Dedifferentiated amniotic fluid mesenchymal stem cell (primary cell): ENCODE measurements around the gene GNAT2.

Experiments
- DNase-seq: peaks from one replicate; pipeline ENCODE4 v3.0.0-alpha.2; 2016; ENCODE audit errors: extremely low spot score

The GNAT2 gene

DNA sequence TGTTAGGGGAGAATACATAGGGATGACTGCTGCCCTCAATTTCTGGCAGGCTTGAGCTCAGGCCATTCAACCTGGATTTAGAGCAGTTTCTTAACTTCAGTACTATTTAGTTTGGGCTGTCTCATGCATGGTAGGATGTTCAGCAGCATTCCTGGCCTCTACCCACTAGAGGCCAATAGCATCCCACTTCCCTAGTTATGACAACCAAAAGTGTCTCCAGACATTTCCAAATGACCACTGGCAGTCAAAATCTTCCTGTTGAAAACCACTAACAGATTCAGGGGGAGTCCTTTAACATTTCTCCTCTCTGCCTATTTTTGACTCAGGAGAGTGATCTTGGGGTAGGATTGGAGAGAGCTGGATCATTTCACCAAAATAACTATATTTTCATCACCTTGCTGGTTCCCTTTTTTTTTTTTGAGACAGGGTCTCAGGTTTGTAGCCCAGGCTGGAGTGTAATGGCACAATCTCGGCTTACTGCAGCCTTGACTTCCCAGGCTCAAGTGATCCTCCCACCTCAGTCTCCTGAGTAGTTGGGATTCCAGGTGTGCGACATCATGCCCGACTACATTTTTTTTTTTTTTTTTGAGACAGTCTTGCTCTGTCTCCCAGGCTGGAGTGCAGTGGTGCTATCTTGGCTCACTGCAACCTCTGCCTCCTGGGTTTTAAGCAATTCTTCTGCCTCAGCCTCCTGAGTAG lies 8.7 kb downstream of the GNAT2 start:
- no peak for DNase-seq

DNA sequence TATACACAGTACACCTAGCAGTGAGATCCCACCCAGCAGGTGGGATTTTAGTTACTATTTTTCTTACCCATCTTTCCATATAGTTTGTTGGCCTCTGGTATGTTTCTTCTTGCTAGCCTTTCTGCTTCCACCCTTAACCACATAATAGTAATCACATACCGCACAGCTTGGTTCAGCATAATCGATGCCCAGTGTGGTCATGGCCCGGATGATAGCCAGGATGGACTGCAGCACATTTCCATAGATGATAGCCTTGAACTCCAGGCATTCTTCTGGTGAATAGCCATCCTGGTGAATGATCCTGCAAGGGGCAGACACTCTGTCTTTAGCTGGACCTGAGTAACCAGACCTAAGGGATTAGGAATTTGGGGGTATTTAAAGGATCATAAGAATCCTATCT lies 9.5 kb downstream of the GNAT2 start:
- DNase-seq, result no peak

DNA sequence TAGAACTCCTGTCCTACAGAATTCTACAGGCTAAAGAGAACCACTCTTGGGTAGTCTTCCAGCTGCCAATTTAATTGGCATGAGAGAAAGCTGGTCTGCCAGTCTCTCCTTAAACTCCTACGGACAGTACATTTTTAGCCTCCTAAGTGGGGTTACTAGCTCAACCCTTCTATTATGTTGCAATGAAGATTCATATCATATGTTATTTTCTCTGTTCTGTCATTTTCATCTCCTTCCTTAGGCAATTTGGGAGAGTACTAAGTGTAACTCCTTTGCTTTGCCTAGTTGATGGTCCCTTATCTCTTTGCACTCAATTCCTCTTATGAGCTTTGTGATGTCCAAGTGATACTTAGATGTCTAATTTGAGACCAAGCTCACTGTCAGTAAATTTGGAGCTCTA lies 14.0 kb downstream of the GNAT2 start:
- no peak for DNase-seq

DNA sequence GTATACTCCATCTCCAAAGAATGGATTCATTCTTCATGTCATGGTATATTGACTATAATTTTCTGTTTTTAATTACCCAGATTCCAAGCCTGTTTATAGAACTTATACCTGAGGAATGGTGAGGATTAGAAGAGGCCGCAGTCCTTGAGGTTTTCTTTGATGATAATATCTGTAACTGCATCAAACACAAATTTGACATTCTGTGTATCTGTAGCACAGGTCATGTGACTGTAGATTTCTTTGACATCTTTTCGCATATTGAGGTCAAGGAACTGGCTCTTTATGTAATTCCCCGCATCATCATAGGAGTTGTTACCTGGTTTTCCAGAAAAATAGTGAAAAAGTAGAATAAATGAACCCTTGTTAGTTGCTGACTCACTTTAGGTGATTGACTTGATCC lies 16.2 kb downstream of the GNAT2 start:
- DNase-seq, result no peak

DNA sequence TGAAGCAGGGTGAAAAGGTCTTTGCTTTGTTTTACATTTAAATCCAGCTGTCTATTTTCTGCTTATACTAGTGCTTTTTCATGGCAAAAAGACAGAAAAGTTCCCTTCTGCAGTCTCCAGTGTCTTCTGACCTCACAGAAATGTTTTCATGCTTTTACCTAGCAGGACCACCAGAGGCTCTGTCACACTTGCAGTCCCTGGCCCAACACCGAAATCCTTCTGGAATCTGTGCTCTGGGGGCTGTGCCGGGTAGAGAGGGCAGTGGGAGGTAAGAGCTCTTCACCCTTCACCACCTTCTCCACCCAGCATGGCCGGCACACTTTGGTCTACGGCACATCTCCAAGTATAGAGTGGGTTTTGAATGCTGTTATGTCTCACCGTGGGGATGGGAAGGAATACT lies 20.8 kb downstream of the GNAT2 start:
- no peak for DNase-seq

DNA sequence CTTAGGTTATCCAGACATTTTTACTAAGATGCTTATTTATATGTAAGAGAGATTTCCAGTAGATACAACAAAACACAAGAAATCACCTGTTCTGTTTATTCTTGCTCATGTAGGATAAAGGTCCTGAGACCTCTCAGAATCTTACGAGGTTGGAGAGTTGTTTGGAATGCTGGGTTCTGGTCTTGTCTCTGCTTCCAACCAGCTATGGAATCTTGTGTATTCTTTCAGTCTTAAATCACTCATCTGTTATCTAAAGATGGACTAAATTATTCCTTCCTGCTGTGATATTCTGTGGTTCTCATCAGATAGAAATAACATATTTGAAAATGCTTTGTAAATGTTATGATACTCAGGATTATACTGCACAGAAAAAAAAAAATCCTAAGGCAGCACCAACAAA lies 21.3 kb downstream of the GNAT2 start:
- DNase-seq, result no peak

DNA sequence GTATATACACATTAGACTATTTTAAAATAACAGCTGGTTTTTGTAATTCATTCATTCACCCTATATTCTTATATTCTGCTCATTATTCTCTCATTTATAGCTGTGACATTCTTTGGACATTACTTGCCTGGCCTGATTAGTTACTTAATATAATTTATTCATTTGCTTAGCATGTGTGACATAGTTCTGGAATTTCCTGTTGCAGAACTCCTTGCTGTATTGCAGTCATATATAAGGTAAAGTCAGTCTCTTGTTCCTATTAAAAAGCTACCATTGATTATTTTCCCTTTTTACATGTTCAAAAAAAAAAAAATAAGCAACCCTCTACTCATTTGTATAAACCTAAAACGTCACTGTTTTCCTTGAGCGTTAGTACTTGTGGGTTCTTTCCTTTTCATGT lies 23.9 kb downstream of the GNAT2 start:
- no peak for DNase-seq

DNA sequence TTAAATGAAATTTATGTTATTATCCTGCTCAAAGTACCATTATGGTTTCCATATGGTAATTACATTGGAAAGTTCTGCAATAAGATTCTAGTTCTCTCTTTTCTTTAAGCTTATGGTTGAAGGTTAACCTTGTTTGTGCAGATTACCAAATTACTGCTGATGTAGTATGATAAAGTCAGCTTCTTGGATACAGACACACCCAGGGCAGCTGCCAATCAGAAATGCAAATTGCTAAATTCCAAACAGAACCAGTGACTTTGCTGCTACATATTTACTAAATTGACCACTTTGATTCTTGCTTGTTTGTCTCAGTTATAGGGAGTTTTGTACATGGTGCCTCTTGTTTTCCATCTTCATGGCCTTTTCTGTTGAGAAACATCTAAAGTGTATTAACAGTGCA lies 26.5 kb downstream of the GNAT2 start:
- DNase-seq, result no peak

DNA sequence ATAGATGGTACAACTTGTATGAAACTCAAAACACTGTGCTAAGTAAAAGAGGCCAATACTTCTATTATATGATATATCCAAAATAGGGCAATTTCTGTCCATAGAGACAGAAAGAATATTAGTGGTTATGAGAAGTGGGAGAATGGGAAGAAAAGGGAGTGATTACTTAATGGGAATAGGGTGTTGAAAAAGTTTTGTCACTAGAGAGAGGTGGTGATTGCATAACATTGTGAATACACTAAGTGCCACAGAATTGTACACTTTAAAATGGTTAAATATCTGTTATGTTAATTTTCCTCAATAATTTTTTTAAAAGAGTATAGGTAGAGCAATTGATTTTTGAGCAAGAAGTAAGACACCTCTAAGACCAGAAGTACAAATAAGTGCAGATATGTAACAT lies 29.7 kb downstream of the GNAT2 start:
- DNase-seq, result no peak

DNA sequence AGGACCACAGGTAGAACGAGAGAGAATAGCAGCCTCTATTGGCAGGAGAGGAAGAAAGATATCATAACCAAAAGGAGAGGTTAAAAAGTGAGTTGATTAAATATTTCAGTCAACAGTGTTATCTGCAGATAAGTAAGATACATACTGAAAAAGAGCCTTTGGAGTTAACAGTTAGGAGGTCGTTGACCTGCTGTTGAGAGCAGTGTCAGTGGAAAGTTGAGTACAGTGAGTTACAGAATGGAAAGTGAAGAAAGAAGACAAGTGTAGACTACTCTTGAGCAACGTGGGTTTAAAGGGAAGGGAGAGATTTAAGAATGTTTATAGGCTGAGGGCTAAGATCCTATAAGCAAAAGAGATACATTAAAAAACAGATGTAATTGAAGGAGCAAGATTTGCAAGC lies 30.2 kb downstream of the GNAT2 start:
- no peak for DNase-seq

DNA sequence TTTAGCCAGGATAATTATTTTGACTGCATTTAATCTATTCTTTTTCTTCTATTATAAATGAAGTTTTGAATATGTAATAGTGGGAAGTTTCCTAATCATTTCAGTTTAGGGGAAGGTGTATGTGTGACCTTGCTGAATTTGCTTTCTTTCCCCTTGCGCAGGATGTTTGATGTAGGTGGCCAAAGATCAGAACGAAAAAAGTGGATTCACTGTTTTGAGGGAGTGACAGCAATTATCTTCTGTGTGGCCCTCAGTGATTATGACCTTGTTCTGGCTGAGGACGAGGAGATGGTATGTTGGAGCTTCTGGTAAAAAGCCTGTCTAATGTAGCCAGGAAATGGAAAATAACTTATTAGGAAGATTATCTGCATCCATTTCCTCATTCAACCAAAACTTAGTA lies 33.4 kb downstream of the GNAT2 start:
- no peak for DNase-seq

DNA sequence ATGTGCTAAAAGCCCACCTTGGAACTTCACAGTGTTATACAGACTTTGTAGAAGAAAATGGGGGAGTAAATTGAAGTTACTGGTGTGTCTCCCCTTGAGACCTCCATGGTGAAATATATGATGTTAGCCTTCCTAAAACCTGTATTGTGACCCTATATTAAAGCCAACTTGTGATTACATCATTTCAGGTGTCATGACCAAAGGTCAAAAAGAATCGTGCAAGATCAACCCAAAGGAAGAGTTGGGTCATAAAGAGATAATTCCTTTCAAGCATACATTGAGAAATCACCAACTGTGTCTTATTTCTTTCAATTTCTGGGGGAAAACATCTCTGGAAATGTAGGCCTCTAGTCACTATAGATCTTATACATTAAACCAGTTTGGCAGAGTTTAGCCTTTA lies 34.6 kb downstream of the GNAT2 start:
- no peak for DNase-seq

DNA sequence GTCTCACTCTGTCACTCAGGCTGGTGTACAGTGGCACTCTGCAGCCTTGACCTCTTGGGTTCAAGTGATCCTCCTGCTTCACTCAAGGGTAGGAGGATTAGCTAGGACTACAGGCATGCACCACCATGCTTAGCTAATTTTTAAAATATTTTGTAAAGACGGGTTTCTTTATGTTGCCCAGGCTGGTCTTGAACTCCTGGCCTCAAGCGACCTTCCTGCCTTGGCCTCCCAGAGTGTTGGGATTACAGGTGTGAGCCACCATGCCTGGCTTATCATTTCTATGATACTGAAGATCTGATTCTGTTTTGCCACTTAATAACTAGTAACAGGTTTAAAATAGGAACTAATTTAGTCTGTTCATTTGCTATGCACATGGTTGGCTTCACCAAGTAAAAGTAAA lies 37.4 kb downstream of the GNAT2 start:
- DNase-seq, result no peak

DNA sequence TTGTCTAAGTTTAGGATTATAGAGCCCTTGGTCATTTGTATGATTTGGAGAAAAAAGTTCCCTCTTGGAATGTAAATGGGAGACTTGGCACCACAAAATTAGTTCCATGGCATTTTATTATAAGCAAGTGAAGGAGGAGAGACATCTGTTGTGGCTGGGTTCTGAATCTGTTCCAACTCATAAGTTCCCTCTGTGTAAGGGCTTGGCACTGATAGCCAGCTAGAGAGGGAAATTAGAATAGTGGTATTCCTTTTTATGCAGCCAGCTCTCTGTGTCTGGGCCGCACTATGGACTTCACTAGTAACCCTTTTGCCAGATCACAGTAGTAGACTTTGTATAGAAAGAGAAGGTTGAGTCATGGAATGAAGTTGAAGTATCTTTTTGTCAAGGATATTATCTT lies 39.9 kb downstream of the GNAT2 start:
- DNase-seq, result no peak

DNA sequence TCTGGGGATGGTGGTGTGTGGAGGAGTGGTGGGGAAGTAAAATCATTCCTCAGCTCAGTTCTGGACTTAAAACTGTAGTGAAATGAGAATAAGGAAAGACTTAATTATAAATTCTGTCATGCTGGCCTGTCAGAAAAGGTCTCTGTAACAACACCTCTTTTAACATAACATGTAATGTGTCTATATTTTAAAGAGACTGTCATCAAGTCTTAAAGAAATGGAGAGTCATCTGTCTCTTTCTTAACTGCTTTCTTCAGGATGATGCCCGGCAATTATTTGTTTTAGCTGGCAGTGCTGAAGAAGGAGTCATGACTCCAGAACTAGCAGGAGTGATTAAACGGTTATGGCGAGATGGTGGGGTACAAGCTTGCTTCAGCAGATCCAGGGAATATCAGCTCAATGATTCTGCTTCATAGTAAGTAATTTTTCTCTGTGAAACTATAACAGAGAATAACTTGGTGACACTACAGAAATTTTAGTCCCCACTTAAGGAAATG lies 40.4 kb downstream of the GNAT2 start:
- DNase-seq, result no peak

DNA sequence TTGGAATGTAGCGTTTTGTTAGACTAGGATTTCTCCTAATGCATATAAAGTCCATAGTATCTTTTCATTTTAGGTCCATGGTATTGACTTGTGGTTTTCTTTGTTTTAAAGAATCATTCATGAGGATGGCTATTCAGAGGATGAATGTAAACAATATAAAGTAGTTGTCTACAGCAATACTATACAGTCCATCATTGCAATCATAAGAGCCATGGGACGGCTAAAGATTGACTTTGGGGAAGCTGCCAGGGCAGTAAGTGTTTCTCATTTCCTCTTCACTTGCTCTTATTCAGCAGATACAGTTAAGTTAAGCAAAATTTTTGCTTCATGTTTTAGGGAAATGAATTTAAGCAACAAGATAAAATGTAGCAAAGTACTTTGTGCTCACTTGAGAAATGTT lies 45.6 kb downstream of the GNAT2 start:
- no peak for DNase-seq

DNA sequence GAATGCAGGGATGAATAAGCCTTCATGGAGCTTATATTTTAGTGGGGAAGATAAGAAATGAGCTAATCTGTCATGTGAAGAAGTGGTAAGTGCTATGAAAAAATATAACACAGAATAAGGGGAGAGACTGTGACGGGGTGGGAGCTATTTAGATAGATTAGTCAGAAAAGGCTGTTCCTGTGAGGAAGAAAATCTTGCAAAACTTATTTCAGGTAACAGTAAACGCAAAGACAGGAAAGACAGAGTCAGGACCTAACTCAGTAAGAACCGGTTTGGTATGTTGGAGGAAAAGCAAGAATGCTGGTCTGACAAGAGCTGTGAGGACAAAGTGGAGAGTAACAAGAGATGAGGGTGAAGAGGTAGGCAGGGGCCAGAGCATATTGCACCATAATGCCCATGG lies 49.0 kb downstream of the GNAT2 start:
- DNase-seq, result no peak

DNA sequence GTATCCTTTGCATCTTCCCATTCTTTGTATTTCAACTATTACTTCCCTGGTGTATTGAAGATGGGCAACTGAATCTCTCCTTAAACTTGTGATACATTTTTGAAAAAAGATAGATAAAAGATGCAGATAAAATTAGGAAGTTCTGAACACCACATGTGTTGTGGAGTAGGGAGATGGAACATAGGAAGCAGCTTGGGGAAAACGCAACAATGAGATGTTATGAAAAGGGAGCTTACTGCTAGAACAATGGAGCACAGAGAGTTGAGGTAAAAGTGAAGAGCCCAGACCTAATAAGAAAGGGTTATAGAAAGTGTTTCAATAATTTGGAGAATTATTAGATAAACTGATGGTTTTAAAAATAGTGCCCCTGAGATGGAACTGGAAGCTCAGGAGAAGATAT lies 50.1 kb downstream of the GNAT2 start:
- DNase-seq, result no peak

DNA sequence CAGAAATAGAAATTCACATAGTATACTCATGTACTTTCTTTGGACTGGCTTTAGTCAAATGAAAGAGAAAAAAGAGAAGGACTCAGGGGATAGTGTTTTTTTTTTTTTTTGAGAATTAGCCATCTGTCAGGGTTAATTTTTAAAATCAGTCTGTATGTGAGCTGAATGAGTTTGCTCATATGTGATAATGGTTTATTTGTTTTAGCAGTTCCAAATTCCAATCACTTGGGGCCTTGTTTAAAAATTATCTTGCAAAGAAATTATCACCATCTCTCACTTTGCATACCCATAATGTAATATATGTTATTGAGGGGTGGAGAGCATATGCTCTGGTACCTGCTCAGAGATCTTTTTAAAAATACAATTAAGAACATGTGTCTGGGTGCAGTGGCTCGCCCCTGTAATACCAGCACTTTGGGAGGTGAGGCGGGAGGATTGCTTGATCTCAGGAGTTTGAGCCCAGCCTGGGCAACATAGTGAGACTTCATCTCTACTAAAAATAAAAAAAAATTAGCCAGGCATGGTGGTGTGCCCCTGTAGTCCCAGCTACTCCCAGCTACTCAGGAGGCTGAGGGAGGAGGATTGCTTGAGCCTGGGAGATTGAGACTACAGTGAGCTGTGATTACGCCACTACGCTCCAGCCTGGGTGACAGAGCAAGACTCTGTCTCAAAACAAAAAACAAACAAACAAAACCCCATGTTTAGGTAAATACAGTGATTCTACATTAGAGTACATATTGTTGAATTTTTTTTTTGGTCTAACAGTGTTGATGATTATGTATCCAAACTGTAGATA lies 51.3 kb downstream of the GNAT2 start:
- no peak for DNase-seq

DNA sequence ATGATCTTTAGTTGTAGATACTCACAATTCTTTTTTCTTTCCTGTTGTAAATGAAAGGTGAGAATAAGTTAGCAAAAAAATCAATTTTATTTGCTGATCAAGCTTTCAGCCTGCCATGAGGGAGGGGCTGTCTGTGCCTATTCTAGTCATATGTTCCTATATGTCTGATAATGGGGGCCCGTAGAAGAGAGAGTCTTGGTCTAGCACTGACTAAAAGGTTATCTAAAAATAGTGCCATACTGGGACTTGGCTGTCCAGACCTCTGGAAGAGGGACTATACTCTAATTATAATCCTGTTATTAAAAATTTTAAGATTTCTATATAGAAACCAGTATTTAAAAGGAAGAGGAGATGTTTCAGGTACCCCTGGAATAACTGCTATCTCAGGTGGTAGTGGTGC lies 52.4 kb downstream of the GNAT2 start:
- DNase-seq, result no peak

DNA sequence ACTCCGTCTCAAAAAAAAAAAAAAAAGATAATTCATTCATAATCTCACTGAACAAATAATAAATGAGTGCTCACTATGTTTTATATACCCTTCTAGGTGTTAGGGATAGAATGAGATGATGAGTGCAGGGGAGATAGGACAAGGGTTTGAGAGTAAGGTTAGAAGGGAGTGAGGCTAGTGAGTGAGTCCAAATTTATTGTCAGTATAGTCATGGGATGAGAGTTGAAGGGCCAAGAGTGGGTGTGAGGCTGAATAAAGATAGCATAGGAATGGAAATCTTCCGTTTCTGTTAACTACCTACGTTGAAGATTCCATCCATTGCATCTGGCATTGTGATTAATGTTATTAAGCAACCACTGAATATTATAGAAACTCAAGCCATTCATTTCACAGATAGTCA lies 54.2 kb downstream of the GNAT2 start:
- no peak for DNase-seq

DNA sequence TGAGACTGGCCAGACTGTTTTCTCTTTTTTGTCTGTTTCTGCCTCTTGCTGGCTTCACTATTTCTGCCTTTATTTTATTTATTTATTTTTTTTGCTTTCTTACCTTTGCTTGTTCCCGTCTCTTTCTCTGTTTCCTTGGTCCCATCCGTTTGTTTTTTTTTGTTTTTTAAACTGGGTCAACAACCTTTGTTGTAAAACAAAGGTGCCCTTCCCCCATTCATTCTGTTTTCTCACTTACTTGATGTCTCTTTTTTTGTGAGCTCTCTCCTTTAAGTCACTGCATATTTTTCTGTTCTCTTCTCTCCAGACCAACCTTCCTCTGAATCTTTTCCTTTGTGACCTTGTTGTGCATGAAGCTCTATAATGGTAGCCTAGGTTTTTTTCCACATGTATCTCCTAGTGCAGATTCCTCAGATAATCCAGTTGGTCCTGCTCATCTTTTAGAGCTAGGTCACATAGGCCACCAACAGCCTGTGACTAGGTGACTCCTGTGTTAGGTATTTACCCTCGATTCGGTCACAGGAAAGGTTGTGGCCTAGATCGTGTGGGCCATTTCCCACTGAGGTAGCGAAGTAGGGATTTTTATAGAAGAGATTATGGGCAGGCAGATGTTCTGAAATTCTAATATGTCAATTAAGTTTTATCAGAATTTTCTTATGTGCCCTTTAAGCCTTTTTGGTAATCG lies 55.1 kb downstream of the GNAT2 start:
- no peak for DNase-seq

DNA sequence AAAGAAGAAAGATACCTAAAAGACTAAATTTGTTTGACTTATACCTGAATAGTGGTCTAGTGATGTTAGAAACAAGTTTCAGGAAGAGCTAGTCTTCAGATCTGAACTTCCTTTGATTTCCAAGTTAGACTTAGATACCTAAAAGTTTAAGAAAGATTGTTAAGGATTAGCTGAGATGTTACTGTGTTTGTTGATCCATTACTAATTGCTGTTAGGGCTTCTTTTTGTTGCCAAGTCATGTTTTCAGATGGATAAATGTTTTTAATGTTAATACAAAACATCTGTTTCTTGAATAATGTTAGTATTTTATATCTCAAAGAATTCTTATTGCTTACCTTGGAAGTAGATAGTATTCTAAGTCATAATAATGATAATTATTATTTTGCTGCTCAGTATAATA lies 59.4 kb downstream of the GNAT2 start:
- DNase-seq, result no peak
